GM12878 (cell line): ENCODE measurements around the gene COL4A3. TPM values are rescaled to one million over a fixed set of nuclear protein-coding genes. Genes with fewer than 3 reads are reported as not detected.

Experiments
- ATAC-seq: fragments of 200-7000 bp; cut with Tn5 transposase; 3 replicates; pipeline ENCODE4 v1.9.1; 2020; ENCODE audit warnings: mild to moderate bottlenecking, moderate library complexity
- BruUV-seq: library from RNA; stranded (reverse); fragments of 400-500 nt; replicated peaks from 2 replicates; lab custom pipeline; 2021; lab: Mats Ljungman, UMichigan
- CTCF ChIA-PET: fragments of 300-600 bp; sonication (Branson Sonifier 250); formaldehyde crosslinking; extraction: SDS; loops from one replicate; lab custom pipeline; 2021; ENCODE audit warnings: inconsistent platforms; lab: Yijun Ruan, JAX
- POLR2A ChIA-PET: fragments of 350-600 bp; formaldehyde crosslinking; extraction: SDS; loops from one replicate; lab custom pipeline; 2021; ENCODE audit warnings: inconsistent platforms; lab: Charles Lee
- RAD21 ChIA-PET: fragments of 300-600 bp; sonication (Branson Sonifier 250); formaldehyde crosslinking; loops from one replicate; lab custom pipeline; 2023; ENCODE audit warnings: antibody characterized with exemption; ENCODE audit not compliant: unreplicated experiment; lab: Charles Lee
- SMC1A ChIA-PET: fragments of 300-600 bp; sonication (Branson Sonifier 250); formaldehyde crosslinking; loops from one replicate; lab custom pipeline; 2023; ENCODE audit not compliant: unreplicated experiment, uncharacterized antibody; lab: Charles Lee
- DNase-seq: peaks from one replicate; pipeline ENCODE4 v3.0.0-alpha.2; 2011; ENCODE audit warnings: low read depth, low spot score
- FAIRE-seq: peaks from 3 replicates; lab custom pipeline; 2011; peaks lifted over from hg19 to GRCh38; lab: Jason Lieb, UNC
- H2AFZ ChIP-seq: 2 replicates; pipeline ENCODE4 v1.6.0; 2011; ENCODE audit warnings: low read depth, low read length, control low read depth; ENCODE audit not compliant: control insufficient read depth
- H3K27ac ChIP-seq: 2 replicates; pipeline ENCODE4 v1.5.1; 2011; ENCODE audit warnings: control low read depth; ENCODE audit not compliant: control insufficient read depth, insufficient read depth
- H3K27me3 ChIP-seq, 2 experiments: replicated peaks in 1 of 2; 2 replicates each; pipeline versions ENCODE4 v1.6.0 to v1.6.1; 2011; ENCODE audit warnings: low read length in 1 of 2; ENCODE audit not compliant: control insufficient read depth in 2 of 2, insufficient read depth in 2 of 2
- H3K36me3 ChIP-seq, 2 experiments: 2 replicates each; pipeline ENCODE4 v1.5.1; 2011; ENCODE audit warnings: low read length in 1 of 2; ENCODE audit not compliant: control insufficient read depth in 2 of 2, insufficient read depth in 2 of 2
- H3K4me1 ChIP-seq: 2 replicates; pipeline ENCODE4 v1.6.1; 2011; ENCODE audit warnings: mild to moderate bottlenecking, low read length, moderate library complexity, mixed read lengths; ENCODE audit not compliant: control insufficient read depth, insufficient read depth
- H3K4me2 ChIP-seq: 2 replicates; pipeline ENCODE4 v1.6.0; 2011; ENCODE audit warnings: control low read depth; ENCODE audit not compliant: control insufficient read depth, insufficient read depth
- H3K4me3 ChIP-seq: fragments of 200-600 bp; sonication (generic); 2 replicates; pipeline ENCODE4 v1.5.1; 2016
- H3K79me2 ChIP-seq: 2 replicates; pipeline ENCODE4 v1.6.0; 2011; ENCODE audit warnings: low read length; ENCODE audit not compliant: control insufficient read depth, insufficient read depth
- H3K9ac ChIP-seq: 2 replicates; pipeline ENCODE4 v1.8.0; 2011; ENCODE audit warnings: low read length, control low read depth, mixed read lengths; ENCODE audit not compliant: control insufficient read depth, insufficient read depth
- H3K9me3 ChIP-seq: replicated peaks from 3 replicates; pipeline ENCODE4 v1.5.1; 2011; ENCODE audit warnings: mild to moderate bottlenecking, low read length; ENCODE audit not compliant: control insufficient read depth, insufficient read depth
- H4K20me1 ChIP-seq: 2 replicates; pipeline ENCODE4 v1.6.0; 2011; ENCODE audit not compliant: control insufficient read depth, insufficient read depth
- BMI1 ChIP-seq: fragments of 450-650 bp; IDR thresholded peaks from 2 replicates; pipeline ENCODE4 v1.6.1; 2016; ENCODE audit warnings: mild to moderate bottlenecking, moderate library complexity, borderline replicate concordance
- LARP7 ChIP-seq: fragments of 450-650 bp; IDR thresholded peaks from 2 replicates; pipeline ENCODE4 v1.6.1; 2017; ENCODE audit warnings: mild to moderate bottlenecking
- PKNOX1 ChIP-seq: fragments of 450-650 bp; IDR thresholded peaks from 2 replicates; pipeline ENCODE4 v1.6.1; 2016; ENCODE audit warnings: mild to moderate bottlenecking
- TAF1 ChIP-seq: IDR thresholded peaks from 2 replicates; pipeline ENCODE4 v1.6.1; 2011; ENCODE audit warnings: mild to moderate bottlenecking, low read depth, low read length, borderline replicate concordance
- ZNF217 ChIP-seq: fragments of 450-650 bp; IDR thresholded peaks from 2 replicates; pipeline ENCODE4 v1.6.1; 2017; ENCODE audit warnings: antibody characterized with exemption, mild to moderate bottlenecking
- WGBS: methylation state at CpG from one replicate; pipeline ENCODE4 v1.1.6; 2016; ENCODE audit warnings: low lambda C conversion rate; ENCODE audit not compliant: insufficient replicate concordance, insufficient coverage; ENCODE audit errors: missing lambda C conversion rate; 5-methylcytosine and 5-hydroxymethylcytosine counted together
- in situ Hi-C: fragments of 300-500 bp; cut with MboI; formaldehyde crosslinking; loops from 9 replicates; pipeline ENCODE4 v1.14.3; 2018; ENCODE audit warnings: mixed read lengths
- intact Hi-C: fragments of 100-400 bp; cut with micrococcal nuclease; formaldehyde crosslinking; loops from one replicate; pipeline ENCODE4 v1.14.2; 2022; ENCODE audit not compliant: unreplicated experiment
- polyA plus RNA-seq, 11 experiments: library from polyadenylated mRNA; depleted of rRNA in 4 of 11; unstranded in 6 of 11; stranded (reverse) in 5 of 11; fragments of >200 nt; fragmentation: Nextera tagmentation in 4 of 11; fragmentation: Illumina TruSeq in 1 of 11; extraction: Ambion mirVana in 4 of 11; extraction: Trizol in 1 of 11; gene quantifications; 1 replicate in 1 of 11; 2 replicates in 10 of 11; pipeline versions ENCODE4 v1.2.1 to v1.2.3, GENCODE V29; 2011 to 2016; ENCODE audit warnings: inconsistent platforms in 2 of 11, missing spikeins in 2 of 11, low read depth in 1 of 11
- total RNA-seq, 4 experiments: library from RNA; depleted of rRNA in 3 of 4; stranded (reverse); fragments of >200 nt in 3 of 4; fragmentation: Illumina TruSeq in 1 of 4; extraction: Trizol in 1 of 4; gene quantifications; 2 replicates each; pipeline versions ENCODE4 v1.2.1 to v1.2.3, GENCODE V29; 2013 to 2021
- TF ChIP-seq, protein P1 (sequence below): fragments of 450-650 bp; formaldehyde crosslinking; IDR thresholded peaks from 2 replicates; pipeline ENCODE4 v1.4.0; 2020; ENCODE audit warnings: mild to moderate bottlenecking, moderate library complexity

COL4A3 gene
- total and polyA plus RNA-seq, 10 of the 15 experiments (the other 5 are each of a cell fraction or from before 2014, with no cell fraction given), result 0.34 to 10.5 (median 3.8) TPM

- no peak for TF ChIP-seq TAF1
- no peak for TF ChIP-seq LARP7
- TF ChIP-seq BMI1, result no peak
- no peak for TF ChIP-seq PKNOX1
- no peak for TF ChIP-seq ZNF217
- TF ChIP-seq, protein P1, sequence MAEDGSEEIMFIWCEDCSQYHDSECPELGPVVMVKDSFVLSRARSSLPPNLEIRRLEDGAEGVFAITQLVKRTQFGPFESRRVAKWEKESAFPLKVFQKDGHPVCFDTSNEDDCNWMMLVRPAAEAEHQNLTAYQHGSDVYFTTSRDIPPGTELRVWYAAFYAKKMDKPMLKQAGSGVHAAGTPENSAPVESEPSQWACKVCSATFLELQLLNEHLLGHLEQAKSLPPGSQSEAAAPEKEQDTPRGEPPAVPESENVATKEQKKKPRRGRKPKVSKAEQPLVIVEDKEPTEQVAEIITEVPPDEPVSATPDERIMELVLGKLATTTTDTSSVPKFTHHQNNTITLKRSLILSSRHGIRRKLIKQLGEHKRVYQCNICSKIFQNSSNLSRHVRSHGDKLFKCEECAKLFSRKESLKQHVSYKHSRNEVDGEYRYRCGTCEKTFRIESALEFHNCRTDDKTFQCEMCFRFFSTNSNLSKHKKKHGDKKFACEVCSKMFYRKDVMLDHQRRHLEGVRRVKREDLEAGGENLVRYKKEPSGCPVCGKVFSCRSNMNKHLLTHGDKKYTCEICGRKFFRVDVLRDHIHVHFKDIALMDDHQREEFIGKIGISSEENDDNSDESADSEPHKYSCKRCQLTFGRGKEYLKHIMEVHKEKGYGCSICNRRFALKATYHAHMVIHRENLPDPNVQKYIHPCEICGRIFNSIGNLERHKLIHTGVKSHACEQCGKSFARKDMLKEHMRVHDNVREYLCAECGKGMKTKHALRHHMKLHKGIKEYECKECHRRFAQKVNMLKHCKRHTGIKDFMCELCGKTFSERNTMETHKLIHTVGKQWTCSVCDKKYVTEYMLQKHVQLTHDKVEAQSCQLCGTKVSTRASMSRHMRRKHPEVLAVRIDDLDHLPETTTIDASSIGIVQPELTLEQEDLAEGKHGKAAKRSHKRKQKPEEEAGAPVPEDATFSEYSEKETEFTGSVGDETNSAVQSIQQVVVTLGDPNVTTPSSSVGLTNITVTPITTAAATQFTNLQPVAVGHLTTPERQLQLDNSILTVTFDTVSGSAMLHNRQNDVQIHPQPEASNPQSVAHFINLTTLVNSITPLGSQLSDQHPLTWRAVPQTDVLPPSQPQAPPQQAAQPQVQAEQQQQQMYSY (CRISPR knock-in tag), result no peak
- ChIA-PET SMC1A (no interaction called here), CTCF (interaction anchor here (0.9 kb wide), 1 partner anchor 31 kb away, joined by 4 read pairs; no protein-coding TSS in a partner anchor), RAD21 (no interaction called here), POLR2A (no interaction called here)
- no peaks in the 10 kb centered on the region for H3K4me1 ChIP-seq
- H3K4me3 ChIP-seq, result no peak overlapping the region
- intact Hi-C loops (no loop called here), in situ Hi-C loops (no loop called here)
- no peak overlapping the region for H3K27ac ChIP-seq
- no peak overlapping the region for H3K9ac ChIP-seq
- no peak for DNase-seq
- no TSS peak for BruUV-seq
- no peak for FAIRE-seq
- no peaks in the 10 kb centered on the region; the same call in 2 of the 3 replicates for H3K9me3 ChIP-seq
- no peaks in the 10 kb centered on the region for H3K79me2 ChIP-seq
- H2AFZ ChIP-seq, result no peak overlapping the region
- H3K27me3 ChIP-seq, result no peaks in the 10 kb centered on the region
- ATAC-seq, result no peak
- WGBS, result 97% methylated on average over 2 of the region's 2 CpGs
- no peaks in the 10 kb centered on the region for H4K20me1 ChIP-seq
- no peaks in the 10 kb centered on the region for H3K36me3 ChIP-seq
- H3K4me2 ChIP-seq, result no peak overlapping the region
Observed at GRCh38 chr2:227317834-227318233, 153.4 kb downstream of the COL4A3 start.
